SK-N-SH treated with all-trans-retinoic acid at 6 μM for 48 hours (cell line): ENCODE results near the gene DFFB.

Experiments used
- ATAC-seq: fragments of 200-7000 bp; cut with Tn5 transposase; 3 replicates; pipeline ENCODE4 v1.9.1; 2020; ENCODE audit warnings: mild to moderate bottlenecking, moderate library complexity
- ARNTL ChIP-seq: fragments of 450-650 bp; formaldehyde crosslinking; IDR thresholded peaks from 2 replicates; pipeline ENCODE4 v1.5.0; 2020; ENCODE audit warnings: low read depth, mild to moderate bottlenecking, moderate library complexity, borderline replicate concordance
- CREB5 ChIP-seq: fragments of 250-450 bp; sonication (Bioruptor Pico); IDR thresholded peaks from 2 replicates; pipeline ENCODE4 v1.5.1; 2020; ENCODE audit warnings: low read depth, mild to moderate bottlenecking, moderate library complexity
- CSDC2 ChIP-seq: fragments of 250-450 bp; sonication (Bioruptor Pico); IDR thresholded peaks from 2 replicates; pipeline ENCODE4 v1.5.0; 2020; ENCODE audit warnings: mild to moderate bottlenecking, moderate library complexity
- ESRRG ChIP-seq: fragments of 250-450 bp; sonication (Bioruptor Pico); IDR thresholded peaks from 2 replicates; pipeline ENCODE4 v1.6.1; 2021; ENCODE audit warnings: mild to moderate bottlenecking
- GLIS3 ChIP-seq: fragments of 250-450 bp; sonication (Bioruptor Pico); IDR thresholded peaks from 2 replicates; pipeline ENCODE4 v1.5.0; 2020; ENCODE audit warnings: mild to moderate bottlenecking, moderate library complexity
- ISL1 ChIP-seq: fragments of 250-450 bp; sonication (Bioruptor Pico); IDR thresholded peaks from 2 replicates; pipeline ENCODE4 v2.1.2; 2022; ENCODE audit warnings: mild to moderate bottlenecking, moderate library complexity
- OSR1 ChIP-seq: fragments of 250-450 bp; sonication (Bioruptor Pico); IDR thresholded peaks from 2 replicates; pipeline ENCODE4 v1.8.0; 2022; ENCODE audit warnings: moderate library complexity, mild to moderate bottlenecking, inconsistent platforms
- PPARA ChIP-seq: fragments of 250-450 bp; sonication (Bioruptor Pico); IDR thresholded peaks from 2 replicates; pipeline ENCODE4 v1.5.0; 2020; ENCODE audit warnings: mild to moderate bottlenecking, borderline replicate concordance
- RARB ChIP-seq: fragments of 250-450 bp; sonication (Bioruptor Pico); IDR thresholded peaks from 2 replicates; pipeline ENCODE4 v1.8.0; 2021; ENCODE audit warnings: mild to moderate bottlenecking, moderate library complexity
- SNAI2 ChIP-seq: fragments of 250-450 bp; sonication (Bioruptor Pico); IDR thresholded peaks from 2 replicates; pipeline ENCODE4 v1.5.0; 2020; ENCODE audit warnings: mild to moderate bottlenecking, moderate library complexity
- TCF4 ChIP-seq: fragments of 250-450 bp; sonication (Bioruptor Pico); IDR thresholded peaks from 2 replicates; pipeline ENCODE4 v1.8.0; 2021; ENCODE audit warnings: mild to moderate bottlenecking, moderate library complexity, borderline replicate concordance
- TOX ChIP-seq: fragments of 250-450 bp; sonication (Bioruptor Pico); IDR thresholded peaks from 2 replicates; pipeline ENCODE4 v1.8.0; 2021; ENCODE audit warnings: mild to moderate bottlenecking, moderate library complexity, borderline replicate concordance
- ZC3H10 ChIP-seq: fragments of 250-450 bp; sonication (Bioruptor Pico); IDR thresholded peaks from 2 replicates; pipeline ENCODE4 v1.5.1; 2021; ENCODE audit warnings: mild to moderate bottlenecking, moderate library complexity
- ZFP3 ChIP-seq: fragments of 250-450 bp; sonication (Bioruptor Pico); IDR thresholded peaks from 2 replicates; pipeline ENCODE4 v1.5.0; 2020; ENCODE audit warnings: mild to moderate bottlenecking, moderate library complexity
- ZFP30 ChIP-seq: fragments of 450-650 bp; formaldehyde crosslinking; IDR thresholded peaks from 2 replicates; pipeline ENCODE4 v1.5.0; 2022; ENCODE audit warnings: mild to moderate bottlenecking, moderate library complexity
- ZNF565 ChIP-seq: fragments of 450-650 bp; formaldehyde crosslinking; conservative IDR thresholded peaks from 2 replicates; pipeline ENCODE4 v1.5.0; 2020; ENCODE audit warnings: low read depth, mild to moderate bottlenecking, moderate library complexity
- ZNF8 ChIP-seq: fragments of 450-650 bp; formaldehyde crosslinking; IDR thresholded peaks from 2 replicates; pipeline ENCODE4 v1.5.0; 2020; ENCODE audit warnings: mild to moderate bottlenecking, moderate library complexity
- TF ChIP-seq, protein P1 (sequence below): fragments of 250-450 bp; sonication (Bioruptor Pico); IDR thresholded peaks from 2 replicates; pipeline ENCODE4 v1.5.0; 2020; ENCODE audit warnings: mild to moderate bottlenecking, moderate library complexity
- TF ChIP-seq, protein P2 (sequence below): fragments of 250-450 bp; sonication (Bioruptor Pico); IDR thresholded peaks from 2 replicates; pipeline ENCODE4 v1.8.0; 2021; ENCODE audit warnings: low read depth, mild to moderate bottlenecking, moderate library complexity, borderline replicate concordance
- TF ChIP-seq, protein P3 (sequence below): fragments of 250-450 bp; sonication (Bioruptor Pico); IDR thresholded peaks from 2 replicates; pipeline ENCODE4 v1.8.0; 2020; ENCODE audit warnings: mild to moderate bottlenecking, moderate library complexity, borderline replicate concordance

The DFFB gene

GRCh38 chr1:3894626-3895278 is 37.5 kb downstream of the DFFB start:
- no peak for ATAC-seq
- TF ChIP-seq PPARA (CRISPR knock-in tag): no peak
- TF ChIP-seq ZNF8: no peak
- TF ChIP-seq OSR1: no peak
- no peak for TF ChIP-seq CREB5 (CRISPR knock-in tag)
- TF ChIP-seq, protein P1, sequence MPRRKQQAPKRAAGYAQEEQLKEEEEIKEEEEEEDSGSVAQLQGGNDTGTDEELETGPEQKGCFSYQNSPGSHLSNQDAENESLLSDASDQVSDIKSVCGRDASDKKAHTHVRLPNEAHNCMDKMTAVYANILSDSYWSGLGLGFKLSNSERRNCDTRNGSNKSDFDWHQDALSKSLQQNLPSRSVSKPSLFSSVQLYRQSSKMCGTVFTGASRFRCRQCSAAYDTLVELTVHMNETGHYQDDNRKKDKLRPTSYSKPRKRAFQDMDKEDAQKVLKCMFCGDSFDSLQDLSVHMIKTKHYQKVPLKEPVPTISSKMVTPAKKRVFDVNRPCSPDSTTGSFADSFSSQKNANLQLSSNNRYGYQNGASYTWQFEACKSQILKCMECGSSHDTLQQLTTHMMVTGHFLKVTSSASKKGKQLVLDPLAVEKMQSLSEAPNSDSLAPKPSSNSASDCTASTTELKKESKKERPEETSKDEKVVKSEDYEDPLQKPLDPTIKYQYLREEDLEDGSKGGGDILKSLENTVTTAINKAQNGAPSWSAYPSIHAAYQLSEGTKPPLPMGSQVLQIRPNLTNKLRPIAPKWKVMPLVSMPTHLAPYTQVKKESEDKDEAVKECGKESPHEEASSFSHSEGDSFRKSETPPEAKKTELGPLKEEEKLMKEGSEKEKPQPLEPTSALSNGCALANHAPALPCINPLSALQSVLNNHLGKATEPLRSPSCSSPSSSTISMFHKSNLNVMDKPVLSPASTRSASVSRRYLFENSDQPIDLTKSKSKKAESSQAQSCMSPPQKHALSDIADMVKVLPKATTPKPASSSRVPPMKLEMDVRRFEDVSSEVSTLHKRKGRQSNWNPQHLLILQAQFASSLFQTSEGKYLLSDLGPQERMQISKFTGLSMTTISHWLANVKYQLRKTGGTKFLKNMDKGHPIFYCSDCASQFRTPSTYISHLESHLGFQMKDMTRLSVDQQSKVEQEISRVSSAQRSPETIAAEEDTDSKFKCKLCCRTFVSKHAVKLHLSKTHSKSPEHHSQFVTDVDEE (CRISPR knock-in tag): no peak
- TF ChIP-seq ZFP3 (CRISPR knock-in tag): no peak
- TF ChIP-seq TCF4 (CRISPR knock-in tag): no peak
- no peak for TF ChIP-seq TOX (CRISPR knock-in tag)
- TF ChIP-seq, protein P2, sequence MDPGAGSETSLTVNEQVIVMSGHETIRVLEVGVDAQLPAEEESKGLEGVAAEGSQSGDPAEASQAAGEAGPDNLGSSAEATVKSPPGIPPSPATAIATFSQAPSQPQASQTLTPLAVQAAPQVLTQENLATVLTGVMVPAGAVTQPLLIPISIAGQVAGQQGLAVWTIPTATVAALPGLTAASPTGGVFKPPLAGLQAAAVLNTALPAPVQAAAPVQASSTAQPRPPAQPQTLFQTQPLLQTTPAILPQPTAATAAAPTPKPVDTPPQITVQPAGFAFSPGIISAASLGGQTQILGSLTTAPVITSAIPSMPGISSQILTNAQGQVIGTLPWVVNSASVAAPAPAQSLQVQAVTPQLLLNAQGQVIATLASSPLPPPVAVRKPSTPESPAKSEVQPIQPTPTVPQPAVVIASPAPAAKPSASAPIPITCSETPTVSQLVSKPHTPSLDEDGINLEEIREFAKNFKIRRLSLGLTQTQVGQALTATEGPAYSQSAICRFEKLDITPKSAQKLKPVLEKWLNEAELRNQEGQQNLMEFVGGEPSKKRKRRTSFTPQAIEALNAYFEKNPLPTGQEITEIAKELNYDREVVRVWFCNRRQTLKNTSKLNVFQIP: no peak
- no peak for TF ChIP-seq ISL1 (CRISPR knock-in tag)

DNA sequence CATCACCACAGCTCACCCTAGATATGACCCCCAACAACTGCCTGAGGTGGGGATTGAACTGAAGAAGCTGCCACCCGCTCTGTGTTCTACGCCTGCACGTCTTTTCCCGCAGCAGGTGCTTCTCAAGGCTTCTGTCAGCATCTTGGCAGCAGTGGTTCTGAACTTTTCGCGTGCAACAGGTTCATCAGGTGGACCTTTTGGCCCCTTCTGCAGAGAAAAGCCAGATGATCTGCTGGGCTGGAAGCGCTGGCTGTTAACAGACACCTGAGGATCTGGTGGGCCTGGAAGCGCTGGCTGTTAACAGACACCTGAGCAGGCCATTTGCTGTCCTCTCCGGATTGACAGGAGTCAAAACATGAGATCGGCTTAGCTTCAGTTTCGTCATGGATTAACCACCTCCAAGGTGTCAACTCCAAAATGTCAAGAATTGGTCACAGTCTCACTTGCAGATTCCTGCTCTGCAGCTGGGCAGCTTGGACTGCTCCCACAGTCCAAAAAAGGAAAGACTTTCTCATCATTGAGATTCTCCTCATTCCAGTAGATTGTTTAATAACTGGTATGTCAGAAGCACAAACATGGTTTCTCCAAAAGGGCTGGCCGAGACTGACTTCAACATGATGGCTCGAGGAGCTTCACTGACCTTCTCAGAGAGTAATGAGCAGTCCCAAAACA is 38.1 kb downstream of the DFFB start:
- no peak for ATAC-seq
- TF ChIP-seq RARB (CRISPR knock-in tag) (no peak), SNAI2 (CRISPR knock-in tag) (no peak), ARNTL (CRISPR knock-in tag) (no peak), TCF4 (CRISPR knock-in tag) (no peak), GLIS3 (CRISPR knock-in tag) (no peak), ESRRG (CRISPR knock-in tag) (no peak), ZFP3 (CRISPR knock-in tag) (no peak)
- TF ChIP-seq, protein P3, sequence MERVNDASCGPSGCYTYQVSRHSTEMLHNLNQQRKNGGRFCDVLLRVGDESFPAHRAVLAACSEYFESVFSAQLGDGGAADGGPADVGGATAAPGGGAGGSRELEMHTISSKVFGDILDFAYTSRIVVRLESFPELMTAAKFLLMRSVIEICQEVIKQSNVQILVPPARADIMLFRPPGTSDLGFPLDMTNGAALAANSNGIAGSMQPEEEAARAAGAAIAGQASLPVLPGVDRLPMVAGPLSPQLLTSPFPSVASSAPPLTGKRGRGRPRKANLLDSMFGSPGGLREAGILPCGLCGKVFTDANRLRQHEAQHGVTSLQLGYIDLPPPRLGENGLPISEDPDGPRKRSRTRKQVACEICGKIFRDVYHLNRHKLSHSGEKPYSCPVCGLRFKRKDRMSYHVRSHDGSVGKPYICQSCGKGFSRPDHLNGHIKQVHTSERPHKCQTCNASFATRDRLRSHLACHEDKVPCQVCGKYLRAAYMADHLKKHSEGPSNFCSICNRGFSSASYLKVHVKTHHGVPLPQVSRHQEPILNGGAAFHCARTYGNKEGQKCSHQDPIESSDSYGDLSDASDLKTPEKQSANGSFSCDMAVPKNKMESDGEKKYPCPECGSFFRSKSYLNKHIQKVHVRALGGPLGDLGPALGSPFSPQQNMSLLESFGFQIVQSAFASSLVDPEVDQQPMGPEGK (CRISPR knock-in tag): no peak
- TF ChIP-seq, all 23 proteins: peak for 0

DNA sequence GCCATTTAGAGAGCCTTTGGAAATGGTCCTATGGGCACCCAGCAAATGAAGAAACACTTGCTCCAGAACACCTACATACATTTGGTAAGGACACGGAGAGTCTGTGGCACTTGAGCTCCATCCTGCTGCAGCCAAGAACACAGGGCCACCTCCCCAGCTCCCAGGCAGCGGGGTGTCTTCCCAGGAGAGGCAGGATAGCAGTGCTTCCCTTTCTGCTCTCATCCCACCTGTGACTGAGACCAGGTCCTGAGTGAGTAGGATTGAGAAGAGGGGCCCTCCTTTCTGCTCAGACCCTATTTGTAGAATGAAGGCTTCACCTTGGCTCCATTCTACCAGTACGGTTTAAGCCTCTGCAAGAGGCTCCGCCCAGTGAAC is 38.7 kb downstream of the DFFB start:
- ATAC-seq: no peak
- TF ChIP-seq OSR1: no peak
- no peak for TF ChIP-seq ISL1 (CRISPR knock-in tag)
- no peak for TF ChIP-seq ESRRG (CRISPR knock-in tag)
- no peak for TF ChIP-seq PPARA (CRISPR knock-in tag)
- no peak for TF ChIP-seq ZNF8
- no peak for TF ChIP-seq GLIS3 (CRISPR knock-in tag)
- TF ChIP-seq, protein P1 (CRISPR knock-in tag): no peak
- no peak for TF ChIP-seq CSDC2
- TF ChIP-seq CREB5 (CRISPR knock-in tag): no peak
- TF ChIP-seq ZNF565 (CRISPR knock-in tag): no peak
- TF ChIP-seq ZC3H10: no peak
- no peak for TF ChIP-seq ARNTL (CRISPR knock-in tag)
- TF ChIP-seq, protein P3 (CRISPR knock-in tag): no peak
- no peak for TF ChIP-seq ZFP3 (CRISPR knock-in tag)
- no peak for TF ChIP-seq ZFP30
